ENCODE results near the gene GNL1. TPM values are rescaled to one million over a fixed set of nuclear protein-coding genes. Genes with fewer than 3 reads are reported as not detected.

The GNL1 gene
- polyA plus RNA-seq, 1 of the 3 experiments (the other 2 are of a cell fraction): 36.4 TPM

DNA sequence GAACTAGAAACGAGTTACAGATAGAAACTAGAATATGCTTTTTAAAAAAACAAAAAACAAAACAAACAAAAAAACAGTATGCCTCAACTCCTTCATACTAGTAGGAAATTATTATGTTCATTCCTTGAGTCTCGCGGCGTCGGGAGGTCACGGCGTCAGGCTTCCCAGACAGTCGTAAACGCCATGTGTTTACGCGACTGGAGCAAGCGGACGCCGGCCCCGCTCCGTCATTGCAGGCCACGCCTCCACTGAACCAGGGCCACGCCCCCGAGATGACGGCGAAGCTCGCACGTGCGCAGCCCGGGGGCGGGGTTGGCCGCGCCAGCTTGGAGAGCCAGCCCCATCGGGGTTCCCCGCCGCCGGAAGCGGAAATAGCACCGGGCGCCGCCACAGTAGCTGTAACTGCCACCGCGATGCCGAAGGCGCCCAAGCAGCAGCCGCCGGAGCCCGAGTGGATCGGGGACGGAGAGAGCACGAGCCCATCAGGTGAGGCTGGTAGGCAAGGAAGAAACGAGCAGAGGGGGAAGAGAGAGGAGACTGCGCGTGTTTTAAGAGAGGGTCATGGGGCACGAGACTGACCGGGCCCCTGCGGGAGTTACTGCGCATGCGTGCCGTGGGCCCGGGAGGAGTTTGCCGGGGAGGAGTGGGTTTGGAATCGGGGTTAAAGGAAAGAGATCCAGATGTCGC is 14.9 kb upstream of the GNL1 start, which contains the start of gene ABCF1:
TSS of gene ABCF1 (plus strand) at position 368 of the 687 bp plus-strand sequence. CDS start at position 414, 46 bp downstream.
- ChIA-PET POLR2A (interaction anchor here (0.6 to 2.3 kb wide), 13 partner anchors 9 to 971 kb away, joined by 3 to 16 read pairs (median 6); partner anchors contain the start of genes DDX39B, MRPS18B, PPP1R10 and PRR3), CTCF (interaction anchor here (1.1 to 2.4 kb wide), 3 partner anchors 26 to 30 kb away, joined by 4 to 12 read pairs (median 8); no protein-coding TSS in a partner anchor)
- peaks cover 41% of the 10 kb centered on the region for H4K20me1 ChIP-seq (ENCODE audit: insufficient read depth)
- H3K4me3 ChIP-seq (ENCODE audit: low read depth in 2 of 2, low read length in 1 of 2): peak within 1 kb of the TSS; percentile 61 to 81
- WGBS (ENCODE audit: low lambda C conversion rate): under 1% methylated on average over 47 of the region's 59 CpGs
- peak; percentile 97 for DNase-seq
- no peaks in the 10 kb centered on the region for H3K9me3 ChIP-seq
- no peaks in the 10 kb centered on the region for H3F3A ChIP-seq (replicated peaks; ENCODE audit: insufficient read depth)
- H3K27me3 ChIP-seq (ENCODE audit: insufficient read depth): no peaks in the 10 kb centered on the region
- H2AFZ ChIP-seq (ENCODE audit: low read depth): peak within 1 kb of the TSS; percentile 95
- H3K4me1 ChIP-seq (ENCODE audit: control insufficient read depth in 1 of 2, insufficient read depth in 2 of 2, low read depth in 1 of 2, low read length in 1 of 2): peaks cover 12 to 21% of the 10 kb centered on the region in 2 experiments; a peak in 3 of 4 replicates
- peak within 1 kb of the TSS; percentile 95 to 97 for H3K27ac ChIP-seq (ENCODE audit: low read depth in 2 of 2, low read length in 1 of 2)
- H3K79me2 ChIP-seq (ENCODE audit: insufficient read depth): peaks cover 50% of the 10 kb centered on the region
- H3K9me2 ChIP-seq: no peaks in the 10 kb centered on the region
- H3K4me2 ChIP-seq: peak within 1 kb of the TSS; percentile 97
- peaks cover 0 to 15% of the 10 kb centered on the region in 2 experiments for H3K36me3 ChIP-seq (replicated peaks in 1 of 2; ENCODE audit: control insufficient read depth in 1 of 2, insufficient read depth in 2 of 2, low read length in 1 of 2)
- H3K9ac ChIP-seq: peak within 1 kb of the TSS; percentile 95
- TF ChIP-seq, protein P1, sequence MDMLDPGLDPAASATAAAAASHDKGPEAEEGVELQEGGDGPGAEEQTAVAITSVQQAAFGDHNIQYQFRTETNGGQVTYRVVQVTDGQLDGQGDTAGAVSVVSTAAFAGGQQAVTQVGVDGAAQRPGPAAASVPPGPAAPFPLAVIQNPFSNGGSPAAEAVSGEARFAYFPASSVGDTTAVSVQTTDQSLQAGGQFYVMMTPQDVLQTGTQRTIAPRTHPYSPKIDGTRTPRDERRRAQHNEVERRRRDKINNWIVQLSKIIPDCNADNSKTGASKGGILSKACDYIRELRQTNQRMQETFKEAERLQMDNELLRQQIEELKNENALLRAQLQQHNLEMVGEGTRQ (IDR thresholded peaks at IDR 0.05; ENCODE audit: borderline replicate concordance, low read depth, low read length): peak; percentile 28; the same call in 1 of the 2 replicates
- peak; percentile 97 for TF ChIP-seq POLR2AphosphoS5 (IDR thresholded peaks at IDR 0.05; ENCODE audit: low read depth, low read length)
- TF ChIP-seq NRF1 (IDR thresholded peaks at IDR 0.05; ENCODE audit: low read depth, low read length): peak; percentile 71
- TF ChIP-seq JUND (IDR thresholded peaks at IDR 0.05): no peak
- no peak for TF ChIP-seq RCOR1 (IDR thresholded peaks at IDR 0.05; ENCODE audit: low read length)
- TF ChIP-seq GABPA (IDR thresholded peaks at IDR 0.05; ENCODE audit: low read depth): peak; percentile 91
- TF ChIP-seq, protein P2, sequence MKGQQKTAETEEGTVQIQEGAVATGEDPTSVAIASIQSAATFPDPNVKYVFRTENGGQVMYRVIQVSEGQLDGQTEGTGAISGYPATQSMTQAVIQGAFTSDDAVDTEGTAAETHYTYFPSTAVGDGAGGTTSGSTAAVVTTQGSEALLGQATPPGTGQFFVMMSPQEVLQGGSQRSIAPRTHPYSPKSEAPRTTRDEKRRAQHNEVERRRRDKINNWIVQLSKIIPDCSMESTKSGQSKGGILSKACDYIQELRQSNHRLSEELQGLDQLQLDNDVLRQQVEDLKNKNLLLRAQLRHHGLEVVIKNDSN (IDR thresholded peaks at IDR 0.05; ENCODE audit: borderline replicate concordance, low read depth): peak; percentile 60; the same call in 1 of the 2 replicates
- TF ChIP-seq FOXM1 (IDR thresholded peaks at IDR 0.05; ENCODE audit: low read depth): no peak
- TF ChIP-seq FOXJ3 (CRISPR knock-in tag; IDR thresholded peaks at IDR 0.05): 0 out of 2 replicates have a peak, but pooled peaks have one; percentile 19
- TF ChIP-seq GATA2 (CRISPR knock-in tag; IDR thresholded peaks at IDR 0.05): no peak
- no peak for TF ChIP-seq RXRA (IDR thresholded peaks at IDR 0.05; ENCODE audit: borderline replicate concordance, low read depth)
- TF ChIP-seq SMC3 (IDR thresholded peaks at IDR 0.05; ENCODE audit: low read depth, low read length): no peak
- no peak for TF ChIP-seq RFX5 (IDR thresholded peaks at IDR 0.05; ENCODE audit: low read length)
- TF ChIP-seq, protein P3, sequence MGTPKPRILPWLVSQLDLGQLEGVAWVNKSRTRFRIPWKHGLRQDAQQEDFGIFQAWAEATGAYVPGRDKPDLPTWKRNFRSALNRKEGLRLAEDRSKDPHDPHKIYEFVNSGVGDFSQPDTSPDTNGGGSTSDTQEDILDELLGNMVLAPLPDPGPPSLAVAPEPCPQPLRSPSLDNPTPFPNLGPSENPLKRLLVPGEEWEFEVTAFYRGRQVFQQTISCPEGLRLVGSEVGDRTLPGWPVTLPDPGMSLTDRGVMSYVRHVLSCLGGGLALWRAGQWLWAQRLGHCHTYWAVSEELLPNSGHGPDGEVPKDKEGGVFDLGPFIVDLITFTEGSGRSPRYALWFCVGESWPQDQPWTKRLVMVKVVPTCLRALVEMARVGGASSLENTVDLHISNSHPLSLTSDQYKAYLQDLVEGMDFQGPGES (IDR thresholded peaks at IDR 0.05; ENCODE audit: low read depth, low read length): no peak
- peak; percentile 74 for TF ChIP-seq ELF1 (IDR thresholded peaks at IDR 0.05)
- TF ChIP-seq RAD21 (IDR thresholded peaks at IDR 0.05; ENCODE audit: low read length): no peak
- no peak for TF ChIP-seq FOSL2 (IDR thresholded peaks at IDR 0.05; ENCODE audit: borderline replicate concordance, low read depth)
- TF ChIP-seq, protein P4, sequence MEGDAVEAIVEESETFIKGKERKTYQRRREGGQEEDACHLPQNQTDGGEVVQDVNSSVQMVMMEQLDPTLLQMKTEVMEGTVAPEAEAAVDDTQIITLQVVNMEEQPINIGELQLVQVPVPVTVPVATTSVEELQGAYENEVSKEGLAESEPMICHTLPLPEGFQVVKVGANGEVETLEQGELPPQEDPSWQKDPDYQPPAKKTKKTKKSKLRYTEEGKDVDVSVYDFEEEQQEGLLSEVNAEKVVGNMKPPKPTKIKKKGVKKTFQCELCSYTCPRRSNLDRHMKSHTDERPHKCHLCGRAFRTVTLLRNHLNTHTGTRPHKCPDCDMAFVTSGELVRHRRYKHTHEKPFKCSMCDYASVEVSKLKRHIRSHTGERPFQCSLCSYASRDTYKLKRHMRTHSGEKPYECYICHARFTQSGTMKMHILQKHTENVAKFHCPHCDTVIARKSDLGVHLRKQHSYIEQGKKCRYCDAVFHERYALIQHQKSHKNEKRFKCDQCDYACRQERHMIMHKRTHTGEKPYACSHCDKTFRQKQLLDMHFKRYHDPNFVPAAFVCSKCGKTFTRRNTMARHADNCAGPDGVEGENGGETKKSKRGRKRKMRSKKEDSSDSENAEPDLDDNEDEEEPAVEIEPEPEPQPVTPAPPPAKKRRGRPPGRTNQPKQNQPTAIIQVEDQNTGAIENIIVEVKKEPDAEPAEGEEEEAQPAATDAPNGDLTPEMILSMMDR (IDR thresholded peaks at IDR 0.05): no peak
- TF ChIP-seq TAF1 (IDR thresholded peaks at IDR 0.05; ENCODE audit: borderline replicate concordance, low read depth, low read length): peak; percentile 73
- no peak for TF ChIP-seq NFIC (IDR thresholded peaks at IDR 0.05; ENCODE audit: borderline replicate concordance)
- TF ChIP-seq, protein P5, sequence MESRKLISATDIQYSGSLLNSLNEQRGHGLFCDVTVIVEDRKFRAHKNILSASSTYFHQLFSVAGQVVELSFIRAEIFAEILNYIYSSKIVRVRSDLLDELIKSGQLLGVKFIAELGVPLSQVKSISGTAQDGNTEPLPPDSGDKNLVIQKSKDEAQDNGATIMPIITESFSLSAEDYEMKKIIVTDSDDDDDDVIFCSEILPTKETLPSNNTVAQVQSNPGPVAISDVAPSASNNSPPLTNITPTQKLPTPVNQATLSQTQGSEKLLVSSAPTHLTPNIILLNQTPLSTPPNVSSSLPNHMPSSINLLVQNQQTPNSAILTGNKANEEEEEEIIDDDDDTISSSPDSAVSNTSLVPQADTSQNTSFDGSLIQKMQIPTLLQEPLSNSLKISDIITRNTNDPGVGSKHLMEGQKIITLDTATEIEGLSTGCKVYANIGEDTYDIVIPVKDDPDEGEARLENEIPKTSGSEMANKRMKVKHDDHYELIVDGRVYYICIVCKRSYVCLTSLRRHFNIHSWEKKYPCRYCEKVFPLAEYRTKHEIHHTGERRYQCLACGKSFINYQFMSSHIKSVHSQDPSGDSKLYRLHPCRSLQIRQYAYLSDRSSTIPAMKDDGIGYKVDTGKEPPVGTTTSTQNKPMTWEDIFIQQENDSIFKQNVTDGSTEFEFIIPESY (IDR thresholded peaks at IDR 0.05; ENCODE audit: borderline replicate concordance, low read depth): peak; percentile 68
- TF ChIP-seq EP300 (IDR thresholded peaks at IDR 0.05; ENCODE audit: borderline replicate concordance in 1 of 2, low read depth in 1 of 2, low read length in 1 of 2): no peak; a peak in 2 of 4 replicates
- TF ChIP-seq MXI1 (IDR thresholded peaks at IDR 0.05; ENCODE audit: low read depth, low read length): peak; percentile 99
- TF ChIP-seq SIN3A (IDR thresholded peaks at IDR 0.05; ENCODE audit: borderline replicate concordance, low read depth, low read length): peak; percentile 92; the same call in 1 of the 2 replicates
- no peak for TF ChIP-seq YY1 (IDR thresholded peaks at IDR 0.05; ENCODE audit: low read depth)
- peak; percentile 85 for TF ChIP-seq CHD2 (IDR thresholded peaks at IDR 0.05; ENCODE audit: low read length, partially characterized antibody)

All from SK-N-SH (cell line).